ENCODE measurements around the gene SLC9A3. TPM values are rescaled to one million over a fixed set of nuclear protein-coding genes. Genes with fewer than 3 reads are reported as not detected.

The SLC9A3 gene
- total and polyA plus RNA-seq, 12 donors, result 0.53 to 1.5 (median 1.0) TPM

DNA sequence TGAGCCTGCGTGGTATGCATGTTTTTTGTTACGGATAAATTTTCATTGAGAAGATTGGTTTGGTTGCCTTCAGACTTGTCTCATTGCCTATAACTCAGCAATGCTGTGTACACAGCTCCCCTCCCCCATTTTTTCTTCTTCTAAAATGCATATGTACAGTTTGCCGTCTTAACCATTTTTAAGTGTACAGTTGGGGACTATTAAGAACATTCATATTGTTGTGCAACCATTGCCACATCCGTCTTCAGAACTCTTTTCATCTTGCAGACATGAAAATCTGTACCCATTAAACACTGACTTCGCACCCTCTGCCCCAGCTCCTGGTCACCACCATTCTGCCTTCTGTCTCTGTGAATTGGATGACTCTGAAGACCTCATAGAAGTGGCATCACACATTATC, 75.1 kb downstream of the SLC9A3 start:
- Histone ChIP-seq H3K9me3 (peaks cover 0 to 23% (median 16%) of the 10 kb centered on the region in 11 donors), H3K36me3 (peaks cover 0 to 86% (median 65%) of the 10 kb centered on the region in 9 donors), H3K4me1 (peaks cover 0 to 31% (median 4%) of the 10 kb centered on the region in 9 donors), H3K27me3 (no peaks in the 10 kb centered on the region), H3K27ac (no peak overlapping the region), H3K4me3 (no peak overlapping the region)
- 95 to 97% methylated on average over 5 of the region's 5 CpGs for WGBS, 2 donors
- intact Hi-C loops (cut with DNase I), result loop anchor here in 2 of 10 donors (10.0 kb wide), 2 partner anchors 166 to 456 kb away; partner anchors contain the start of gene CEP72 (in 1 of the 2)
- TF ChIP-seq, protein P1, sequence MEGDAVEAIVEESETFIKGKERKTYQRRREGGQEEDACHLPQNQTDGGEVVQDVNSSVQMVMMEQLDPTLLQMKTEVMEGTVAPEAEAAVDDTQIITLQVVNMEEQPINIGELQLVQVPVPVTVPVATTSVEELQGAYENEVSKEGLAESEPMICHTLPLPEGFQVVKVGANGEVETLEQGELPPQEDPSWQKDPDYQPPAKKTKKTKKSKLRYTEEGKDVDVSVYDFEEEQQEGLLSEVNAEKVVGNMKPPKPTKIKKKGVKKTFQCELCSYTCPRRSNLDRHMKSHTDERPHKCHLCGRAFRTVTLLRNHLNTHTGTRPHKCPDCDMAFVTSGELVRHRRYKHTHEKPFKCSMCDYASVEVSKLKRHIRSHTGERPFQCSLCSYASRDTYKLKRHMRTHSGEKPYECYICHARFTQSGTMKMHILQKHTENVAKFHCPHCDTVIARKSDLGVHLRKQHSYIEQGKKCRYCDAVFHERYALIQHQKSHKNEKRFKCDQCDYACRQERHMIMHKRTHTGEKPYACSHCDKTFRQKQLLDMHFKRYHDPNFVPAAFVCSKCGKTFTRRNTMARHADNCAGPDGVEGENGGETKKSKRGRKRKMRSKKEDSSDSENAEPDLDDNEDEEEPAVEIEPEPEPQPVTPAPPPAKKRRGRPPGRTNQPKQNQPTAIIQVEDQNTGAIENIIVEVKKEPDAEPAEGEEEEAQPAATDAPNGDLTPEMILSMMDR (IDR thresholded peaks at IDR 0.05), result no peak
- ATAC-seq (no peak), DNase-seq (no peak)

DNA sequence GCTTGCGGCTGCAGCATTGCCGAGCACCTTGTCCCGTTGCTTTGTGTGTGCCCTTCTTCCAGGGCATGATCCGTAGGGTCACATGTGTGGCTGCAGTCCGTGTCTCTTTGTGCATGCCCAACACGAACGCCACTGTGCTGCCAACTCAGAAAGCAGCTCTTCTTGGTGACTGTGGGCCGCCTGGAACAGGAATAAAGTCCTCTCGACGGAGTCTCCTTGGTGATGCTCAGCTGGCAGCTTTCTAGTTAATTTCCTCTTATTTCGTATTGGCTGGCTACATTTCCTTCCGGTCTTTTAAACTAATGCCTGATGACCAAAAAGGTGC, 75.5 kb downstream of the SLC9A3 start:
- intact Hi-C loops (cut with DNase I), result loop anchor here in 2 of 10 donors (10.0 kb wide), 2 partner anchors 166 to 456 kb away; partner anchors contain the start of gene CEP72 (in 1 of the 2)
- peaks cover 0 to 23% (median 16%) of the 10 kb centered on the region in 11 donors for H3K9me3 ChIP-seq
- peaks cover 3 to 35% (median 8%) of the 10 kb centered on the region in 9 donors for H3K4me1 ChIP-seq
- TF ChIP-seq, protein P1 (IDR thresholded peaks at IDR 0.05), result no peak
- DNase-seq (no peak), ATAC-seq (no peak)
- peaks cover 0 to 81% (median 61%) of the 10 kb centered on the region in 9 donors for H3K36me3 ChIP-seq
- H3K27ac ChIP-seq, result peak overlapping the region in 1 of 10 donors; percentile 62
- no peak overlapping the region for H3K4me3 ChIP-seq
- 86 to 90% methylated on average over 12 of the region's 12 CpGs for WGBS, 2 donors
- no peaks in the 10 kb centered on the region for H3K27me3 ChIP-seq

DNA sequence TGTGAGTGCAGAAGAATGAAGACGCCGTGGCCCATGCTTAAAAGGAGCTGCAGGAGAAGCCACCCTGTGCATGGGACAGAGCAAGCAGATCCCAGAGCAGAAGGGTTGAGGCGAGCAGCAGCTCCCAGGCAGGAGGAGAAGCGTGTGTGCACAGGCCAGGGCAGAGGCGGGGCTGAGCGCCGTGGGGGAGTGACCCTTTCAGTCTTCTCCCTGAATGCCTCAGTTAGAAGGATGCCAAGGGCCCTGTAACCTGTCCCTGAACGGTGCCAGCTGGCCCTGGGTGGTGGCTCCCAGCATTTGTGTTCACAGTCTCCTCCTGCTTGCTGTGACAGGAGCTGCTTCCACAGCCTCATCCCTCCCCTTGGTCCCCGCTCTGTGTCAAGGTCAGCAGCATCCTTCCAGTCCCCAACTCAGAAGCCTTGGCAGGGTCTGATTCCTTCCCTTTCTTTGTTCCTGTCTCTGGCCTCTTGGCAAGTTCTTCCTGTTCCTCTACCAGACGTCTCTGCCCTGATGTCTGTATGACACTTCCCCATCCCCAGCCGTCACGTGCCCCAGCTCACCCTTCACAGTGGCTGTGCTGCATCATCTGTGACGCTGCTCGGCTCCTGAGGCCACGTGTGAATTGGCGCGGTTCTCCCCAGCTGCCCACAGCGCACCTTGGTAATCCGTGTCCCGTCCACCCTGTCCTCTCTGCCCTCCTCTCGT, 76.0 kb downstream of the SLC9A3 start:
- Histone ChIP-seq H3K36me3 (peaks cover 0 to 76% (median 55%) of the 10 kb centered on the region in 9 donors), H3K9me3 (peaks cover 0 to 23% (median 16%) of the 10 kb centered on the region in 11 donors), H3K4me1 (peaks cover 3 to 38% (median 12%) of the 10 kb centered on the region in 9 donors), H3K27me3 (no peaks in the 10 kb centered on the region), H3K4me3 (no peak overlapping the region), H3K27ac (peak overlapping the region in 1 of 10 donors; percentile 62)
- ATAC-seq (peak; percentile 28 to 77 (median 57)), DNase-seq (peak in 1 of 2 donors; percentile 40)
- 88 to 90% methylated on average over 21 of the region's 21 CpGs for WGBS, 2 donors
- TF ChIP-seq, protein P1 (IDR thresholded peaks at IDR 0.05), result no peak
- intact Hi-C loops (cut with DNase I), result loop anchor here in 2 of 10 donors (10.0 kb wide), 2 partner anchors 167 to 457 kb away; partner anchors contain the start of gene CEP72 (in 1 of the 2)

DNA sequence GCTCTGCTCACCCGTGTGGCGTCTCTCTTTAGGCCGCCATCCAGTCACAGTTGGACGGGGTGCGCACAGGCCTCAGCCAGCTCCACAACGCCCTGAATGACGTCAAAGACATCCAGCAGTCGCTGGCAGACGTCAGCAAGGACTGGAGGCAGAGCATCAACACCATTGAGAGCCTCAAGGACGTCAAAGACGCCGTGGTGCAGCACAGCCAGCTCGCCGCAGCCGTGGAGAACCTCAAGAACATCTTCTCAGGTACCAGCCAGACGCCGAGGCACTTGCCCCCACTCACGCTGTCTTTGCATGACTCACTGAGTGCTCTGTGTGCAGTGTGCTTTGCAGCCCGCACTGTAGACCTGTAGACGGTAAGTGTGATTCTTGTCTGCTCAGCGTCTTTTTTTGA, 76.7 kb downstream of the SLC9A3 start:
- TF ChIP-seq, protein P1 (IDR thresholded peaks at IDR 0.05), result no peak
- Histone ChIP-seq H3K27me3 (no peaks in the 10 kb centered on the region), H3K27ac (peak overlapping the region in 1 of 10 donors; percentile 62), H3K9me3 (peaks cover 0 to 20% (median 12%) of the 10 kb centered on the region in 11 donors), H3K36me3 (peaks cover 0 to 69% (median 48%) of the 10 kb centered on the region in 9 donors), H3K4me3 (no peak overlapping the region), H3K4me1 (peaks cover 3 to 39% (median 13%) of the 10 kb centered on the region in 9 donors)
- DNase-seq (peak in 1 of 2 donors; percentile 6), ATAC-seq (no peak)
- 95 to 97% methylated on average over 21 of the region's 21 CpGs for WGBS, 2 donors
- intact Hi-C loops (cut with DNase I), result loop anchor here in 2 of 10 donors (10.0 kb wide), 2 partner anchors 167 to 457 kb away; partner anchors contain the start of gene CEP72 (in 1 of the 2)

Data from heart right ventricle (tissue), 16 donors.